CD8-positive, alpha-beta memory T cell (primary cell): ENCODE results near the gene OR1I1. TPM values are rescaled to one million over a fixed set of nuclear protein-coding genes. Genes with fewer than 3 reads are reported as not detected.

Experiments used
- CTCF ChIA-PET: fragments of 350-600 bp; sonication (Branson Sonifier 250); formaldehyde crosslinking; loops from one replicate; lab custom pipeline; 2021; ENCODE audit warnings: antibody characterized with exemption; lab: Charles Lee
- POLR2A ChIA-PET: fragments of 350-600 bp; sonication (Branson Sonifier 250); formaldehyde crosslinking; loops from one replicate; lab custom pipeline; 2021; ENCODE audit warnings: antibody characterized with exemption; lab: Charles Lee
- DNase-seq, 5 donors: peaks; one replicate each; pipeline versions ENCODE4 v3.0.0 to v3.0.0-alpha.2; 2020 to 2022; ENCODE audit warnings: mixed read lengths in 1 of 5
- H3K27ac ChIP-seq: one replicate; pipeline ENCODE4 v1.7.0; 2013; ENCODE audit warnings: low read depth, mild to moderate bottlenecking, low read length, moderate library complexity
- H3K27me3 ChIP-seq: 2 replicates; pipeline ENCODE4 v1.7.0; 2013; ENCODE audit warnings: low read length, mild to moderate bottlenecking; ENCODE audit not compliant: insufficient read depth, poor library complexity, severe bottlenecking
- H3K36me3 ChIP-seq: 2 replicates; pipeline ENCODE4 v1.7.0; 2013; ENCODE audit warnings: mild to moderate bottlenecking, low read length, moderate library complexity; ENCODE audit not compliant: insufficient read depth
- H3K4me1 ChIP-seq: 2 replicates; pipeline ENCODE4 v1.7.0; 2013; ENCODE audit warnings: mild to moderate bottlenecking, low read length, moderate library complexity; ENCODE audit not compliant: insufficient read depth
- H3K4me3 ChIP-seq: 2 replicates; pipeline ENCODE4 v1.7.0; 2013; ENCODE audit warnings: mild to moderate bottlenecking, low read length
- H3K9me3 ChIP-seq: 2 replicates; pipeline ENCODE4 v1.7.0; 2013; ENCODE audit warnings: mild to moderate bottlenecking, low read length
- H3K27ac Mint-ChIP-seq, 8 donors: one replicate each; pipeline ENCODE4 v1.8.0; 2020 to 2021; ENCODE audit warnings: mixed read lengths in 8 of 8, mild to moderate bottlenecking in 6 of 8, inconsistent platforms in 3 of 8, moderate library complexity in 3 of 8
- H3K27me3 Mint-ChIP-seq, 2 donors: one replicate each; pipeline ENCODE4 v1.8.0; 2020 to 2021; ENCODE audit warnings: mixed read lengths in 2 of 2, mild to moderate bottlenecking in 1 of 2, moderate library complexity in 1 of 2
- H3K36me3 Mint-ChIP-seq, 3 donors: one replicate each; pipeline ENCODE4 v1.8.0; 2020 to 2021; ENCODE audit warnings: mixed read lengths in 3 of 3, inconsistent platforms in 1 of 3, mild to moderate bottlenecking in 1 of 3
- H3K4me1 Mint-ChIP-seq, 3 donors: one replicate each; pipeline ENCODE4 v1.8.0; 2020 to 2021; ENCODE audit warnings: mixed read lengths in 3 of 3, inconsistent platforms in 1 of 3, mild to moderate bottlenecking in 1 of 3
- H3K4me3 Mint-ChIP-seq, 7 donors: one replicate each; pipeline ENCODE4 v1.8.0; 2020 to 2021; ENCODE audit warnings: mixed read lengths in 7 of 7, mild to moderate bottlenecking in 6 of 7, moderate library complexity in 4 of 7, inconsistent platforms in 2 of 7
- H3K9me3 Mint-ChIP-seq, 5 donors: one replicate each; pipeline ENCODE4 v1.8.0; 2020 to 2022; ENCODE audit warnings: mixed read lengths in 5 of 5, mild to moderate bottlenecking in 3 of 5, moderate library complexity in 2 of 5, inconsistent platforms in 1 of 5
- polyA plus RNA-seq: library from polyadenylated mRNA; unstranded; fragments of 300-500 nt; fragmentation: Illumina TruSeq; gene quantifications from one replicate; pipeline ENCODE4 v1.2.3, GENCODE V29; 2021
- total RNA-seq, 2 experiments: library from RNA; stranded (reverse); gene quantifications; one replicate each; pipeline ENCODE4 v1.2.3, GENCODE V29; 2021

OR1I1 gene
- total and polyA plus RNA-seq, 3 experiments from 2014 or later = not detected

GRCh38 chr19:15101479-15102082 is 19.6 kb downstream of the OR1I1 start:
- peak in 4 of 5 donors; percentile 14 to 36 (median 23) for DNase-seq

GRCh38 chr19:15104003-15104402 is 22.0 kb downstream of the OR1I1 start:
- ChIA-PET CTCF (interaction anchor here (1.2 to 4.5 kb wide), 2 partner anchors 12 to 45 kb away, joined by 3 to 23 read pairs; no protein-coding TSS in a partner anchor), POLR2A (no interaction called here)
- H3K4me3 Mint-ChIP-seq = no peak overlapping the region
- peaks cover 20 to 36% of the 10 kb centered on the region in 2 donors for H3K27me3 Mint-ChIP-seq
- DNase-seq = no peak
- H3K36me3 Mint-ChIP-seq = peaks cover 0 to 27% (median 2%) of the 10 kb centered on the region in 3 donors
- Histone ChIP-seq H3K27ac (no peak overlapping the region), H3K4me3 (no peak overlapping the region), H3K27me3 (peaks cover 8% of the 10 kb centered on the region), H3K36me3 (no peaks in the 10 kb centered on the region), H3K9me3 (peaks cover 5% of the 10 kb centered on the region), H3K4me1 (peaks cover 10% of the 10 kb centered on the region)
- H3K27ac Mint-ChIP-seq = no peak overlapping the region
- peaks cover 7 to 18% (median 11%) of the 10 kb centered on the region in 3 donors for H3K4me1 Mint-ChIP-seq
- H3K9me3 Mint-ChIP-seq = peaks cover 4 to 27% (median 24%) of the 10 kb centered on the region in 5 donors

More at GRCh38 chr19:15101479-15102082, 19.6 kb downstream of the OR1I1 start:
- Histone ChIP-seq H3K27me3 (no peaks in the 10 kb centered on the region), H3K36me3 (no peaks in the 10 kb centered on the region), H3K9me3 (peaks cover 5% of the 10 kb centered on the region), H3K4me3 (no peak overlapping the region), H3K27ac (no peak overlapping the region), H3K4me1 (no peaks in the 10 kb centered on the region)
- Mint-ChIP-seq H3K9me3 (peaks cover 4 to 27% (median 24%) of the 10 kb centered on the region in 5 donors), H3K27ac (no peak overlapping the region), H3K27me3 (peaks cover 17 to 27% of the 10 kb centered on the region in 2 donors), H3K4me1 (peaks cover under 1 to 7% (median 5%) of the 10 kb centered on the region in 3 donors), H3K4me3 (no peak overlapping the region), H3K36me3 (peaks cover 0 to 27% (median 2%) of the 10 kb centered on the region in 3 donors)
- CTCF ChIA-PET = interaction anchor here (0.5 to 4.5 kb wide), 7 partner anchors 9 to 162 kb away, joined by 3 to 23 read pairs (median 3); no protein-coding TSS in a partner anchor
- POLR2A ChIA-PET = interaction anchor here (0.7 kb wide), 1 partner anchor 202 kb away, joined by 3 read pairs; no protein-coding TSS in a partner anchor

- CTCF ChIA-PET = interaction anchor here (1.2 to 4.5 kb wide), 2 partner anchors 13 to 45 kb away, joined by 3 to 23 read pairs; no protein-coding TSS in a partner anchor
- no peak overlapping the region for H3K27ac ChIP-seq
- peaks cover 4 to 27% (median 24%) of the 10 kb centered on the region in 5 donors for H3K9me3 Mint-ChIP-seq
- peak overlapping the region in 1 of 8 donors; percentile 21 for H3K27ac Mint-ChIP-seq
- peaks cover 5% of the 10 kb centered on the region for H3K9me3 ChIP-seq
- peaks cover 8% of the 10 kb centered on the region for H3K27me3 ChIP-seq
- DNase-seq = no peak
- H3K36me3 Mint-ChIP-seq = peaks cover 0 to 27% (median 2%) of the 10 kb centered on the region in 3 donors
- H3K4me3 ChIP-seq = no peak overlapping the region
- H3K36me3 ChIP-seq = no peaks in the 10 kb centered on the region
- POLR2A ChIA-PET = no interaction called here
- peaks cover 21 to 36% of the 10 kb centered on the region in 2 donors for H3K27me3 Mint-ChIP-seq
- no peak overlapping the region for H3K4me3 Mint-ChIP-seq
- peaks cover 7 to 18% (median 11%) of the 10 kb centered on the region in 3 donors for H3K4me1 Mint-ChIP-seq
- H3K4me1 ChIP-seq = peaks cover 10% of the 10 kb centered on the region
Measured at GRCh38 chr19:15104411-15104810, 22.4 kb downstream of the OR1I1 start.

GRCh38 chr19:15105044-15105443 is 23.0 kb downstream of the OR1I1 start:
- peaks cover 4 to 27% (median 24%) of the 10 kb centered on the region in 5 donors for H3K9me3 Mint-ChIP-seq
- POLR2A ChIA-PET = no interaction called here
- Histone ChIP-seq H3K27me3 (peaks cover 8% of the 10 kb centered on the region), H3K9me3 (peaks cover 5% of the 10 kb centered on the region), H3K4me1 (peaks cover 10% of the 10 kb centered on the region), H3K4me3 (no peak overlapping the region), H3K27ac (no peak overlapping the region), H3K36me3 (no peaks in the 10 kb centered on the region)
- no peak overlapping the region for H3K4me3 Mint-ChIP-seq
- peaks cover 0 to 27% (median 2%) of the 10 kb centered on the region in 3 donors for H3K36me3 Mint-ChIP-seq
- DNase-seq = no peak
- H3K4me1 Mint-ChIP-seq = peaks cover 7 to 18% (median 11%) of the 10 kb centered on the region in 3 donors
- H3K27ac Mint-ChIP-seq = peak overlapping the region in 1 of 8 donors; percentile 7
- CTCF ChIA-PET = no interaction called here
- H3K27me3 Mint-ChIP-seq = peaks cover 21 to 36% of the 10 kb centered on the region in 2 donors

DNA sequence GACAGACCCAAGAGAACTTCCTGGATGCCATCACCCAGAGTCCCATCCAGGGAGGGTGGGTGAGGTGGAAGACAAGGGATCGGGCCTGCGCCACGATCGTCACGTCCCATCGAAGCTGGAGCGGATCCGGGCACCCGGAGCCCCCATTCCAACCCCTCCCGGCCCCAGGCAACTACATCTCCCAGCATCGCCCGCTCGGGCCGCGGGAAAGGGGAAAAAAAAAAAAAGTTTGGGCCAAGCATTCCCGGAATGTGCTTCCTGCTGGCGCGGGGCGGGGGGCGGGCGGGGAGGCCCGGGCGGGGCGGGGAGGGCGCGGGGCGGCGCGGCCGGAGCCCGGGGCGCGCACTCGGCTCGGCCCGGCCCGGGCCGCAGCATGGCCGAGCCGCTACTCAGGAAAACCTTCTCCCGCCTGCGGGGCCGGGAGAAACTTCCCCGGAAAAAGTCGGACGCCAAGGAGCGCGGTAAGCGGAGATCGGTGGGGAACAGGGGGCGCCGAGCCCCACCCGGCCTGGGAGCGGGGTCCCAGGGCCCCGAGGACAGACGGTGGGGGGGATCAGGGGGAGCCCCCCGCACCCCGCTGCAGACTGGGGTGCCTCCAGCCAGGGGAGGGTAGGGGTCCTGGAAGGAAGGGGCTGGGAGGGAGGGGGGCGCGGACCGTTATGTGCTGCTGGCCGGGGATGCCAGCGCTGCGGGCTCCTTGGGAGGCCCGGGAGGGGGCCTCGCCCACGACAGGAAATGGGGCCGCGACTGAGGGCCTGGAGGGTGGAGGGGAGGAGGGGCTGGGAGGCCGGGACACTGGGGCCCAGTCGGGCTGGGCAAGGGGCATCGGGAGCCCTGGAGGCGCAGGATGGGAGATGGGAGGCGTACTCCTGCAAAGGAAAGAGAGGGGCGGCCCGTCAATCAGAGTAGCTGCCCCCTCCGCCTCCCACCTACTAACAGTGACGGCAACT is 25.3 kb downstream of the OR1I1 start, which contains the start of gene SYDE1:
SYDE1 (plus strand) TSS at position 341 of the 950 bp plus-strand sequence; CDS start at position 374, 33 bp downstream.
- no peak within 1 kb of the TSS for H3K4me3 ChIP-seq
- peaks cover 8% of the 10 kb centered on the region for H3K27me3 ChIP-seq
- no peak for DNase-seq
- ChIA-PET POLR2A (interaction anchor here (0.6 kb wide), 1 partner anchor 69 kb away, joined by 6 read pairs; no protein-coding TSS in a partner anchor), CTCF (no interaction called here)
- H3K36me3 ChIP-seq = no peaks in the 10 kb centered on the region
- Mint-ChIP-seq H3K27me3 (peaks cover 21 to 36% of the 10 kb centered on the region in 2 donors), H3K9me3 (peaks cover 4 to 22% (median 21%) of the 10 kb centered on the region in 5 donors), H3K36me3 (peaks cover 0 to 23% (median 2%) of the 10 kb centered on the region in 3 donors), H3K27ac (peak within 1 kb of the TSS in 2 of 8 donors; percentile 8 to 43), H3K4me1 (peaks cover 7 to 18% (median 11%) of the 10 kb centered on the region in 3 donors), H3K4me3 (peak within 1 kb of the TSS in 6 of 7 donors; percentile 32 to 72 (median 56))
- no peak within 1 kb of the TSS for H3K27ac ChIP-seq
- H3K9me3 ChIP-seq = peaks cover 5% of the 10 kb centered on the region
- peaks cover 10% of the 10 kb centered on the region for H3K4me1 ChIP-seq

DNA sequence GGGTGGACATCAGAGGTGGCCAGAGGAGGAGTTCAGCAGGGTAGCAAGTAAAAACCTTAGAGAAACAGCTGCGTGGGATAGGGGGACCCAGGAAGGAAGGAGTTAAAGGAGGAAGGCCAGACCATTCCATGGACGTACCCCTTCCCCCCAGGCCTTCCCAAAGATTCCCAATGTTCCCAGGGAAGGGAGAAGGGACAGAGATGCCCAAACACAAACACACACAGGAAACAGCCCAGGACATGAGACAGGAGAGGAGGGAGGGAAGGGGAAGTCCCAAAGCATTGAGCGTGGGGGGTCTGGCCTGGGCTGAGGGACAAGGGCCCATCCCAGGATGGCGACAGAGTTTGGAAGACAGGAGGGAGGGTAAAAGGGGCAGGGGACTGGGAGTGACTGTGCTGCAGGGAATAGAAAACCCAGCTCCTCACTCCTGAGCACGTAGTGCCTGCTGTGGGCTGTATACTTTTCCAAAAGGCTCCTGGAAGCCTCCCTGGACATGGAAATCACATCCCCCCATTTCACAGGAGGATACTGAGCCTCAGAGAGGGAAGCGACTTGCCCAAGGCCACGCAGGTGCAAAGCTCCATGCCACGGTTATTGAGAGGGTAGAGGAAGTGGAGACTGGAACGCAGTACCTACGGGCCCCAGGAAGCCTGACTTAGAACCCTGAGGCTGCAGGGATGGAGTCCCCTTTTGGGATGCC is 26.3 kb downstream of the OR1I1 start:
- Mint-ChIP-seq H3K4me3 (peak overlapping the region in 2 of 7 donors; percentile 9 to 60), H3K27ac (no peak overlapping the region), H3K27me3 (peaks cover 20 to 36% of the 10 kb centered on the region in 2 donors), H3K36me3 (peaks cover 0 to 23% (median 2%) of the 10 kb centered on the region in 3 donors), H3K4me1 (peaks cover 7 to 18% (median 11%) of the 10 kb centered on the region in 3 donors), H3K9me3 (peaks cover 4 to 19% (median 17%) of the 10 kb centered on the region in 5 donors)
- Histone ChIP-seq H3K27me3 (peaks cover 8% of the 10 kb centered on the region), H3K9me3 (peaks cover 5% of the 10 kb centered on the region), H3K36me3 (no peaks in the 10 kb centered on the region), H3K4me1 (peaks cover 10% of the 10 kb centered on the region), H3K27ac (no peak overlapping the region), H3K4me3 (no peak overlapping the region)
- no peak for DNase-seq
- POLR2A ChIA-PET = no interaction called here
- CTCF ChIA-PET = no interaction called here
